ENCODE data around the gene CTDP1.
A peak's percentile ranks its signal among the peaks of the same experiment; 100 is the strongest.

The CTDP1 gene

GRCh38 chr18:79702906-79703305 lies 23.3 kb downstream of the CTDP1 start:
- no peak for DNase-seq (ENCODE audit: low read depth)

GRCh38 chr18:79704631-79705030 lies 25.0 kb downstream of the CTDP1 start:
- no peak for DNase-seq (ENCODE audit: low read depth)

- no peak for DNase-seq (ENCODE audit: low read depth)
These were observed 25.7 kb downstream of the CTDP1 start for GRCh38 chr18:79705272-79705671.

- DNase-seq (ENCODE audit: low read depth), result no peak
These were observed 26.4 kb downstream of the CTDP1 start for GRCh38 chr18:79706006-79706405.

- no peak for DNase-seq (ENCODE audit: low read depth)
These were observed 27.1 kb downstream of the CTDP1 start for GRCh38 chr18:79706658-79707057.

- DNase-seq (ENCODE audit: low read depth), result no peak
These were observed 27.6 kb downstream of the CTDP1 start for GRCh38 chr18:79707239-79707638.

- DNase-seq (ENCODE audit: low read depth), result no peak
These were observed 28.1 kb downstream of the CTDP1 start for GRCh38 chr18:79707671-79708070.

GRCh38 chr18:79708412-79708811 lies 28.8 kb downstream of the CTDP1 start:
- no peak for DNase-seq (ENCODE audit: low read depth)

GRCh38 chr18:79712206-79712857 lies 32.7 kb downstream of the CTDP1 start:
- no peak for DNase-seq (ENCODE audit: low read depth)

GRCh38 chr18:79713341-79713740 lies 33.7 kb downstream of the CTDP1 start:
- DNase-seq (ENCODE audit: low read depth), result no peak

- DNase-seq (ENCODE audit: low read depth), result no peak
These were observed 35.1 kb downstream of the CTDP1 start for GRCh38 chr18:79714531-79715240.

GRCh38 chr18:79715280-79715679 lies 35.7 kb downstream of the CTDP1 start:
- DNase-seq (ENCODE audit: low read depth), result no peak

GRCh38 chr18:79717059-79717458 lies 37.5 kb downstream of the CTDP1 start:
- no peak for DNase-seq (ENCODE audit: low read depth)

- no peak for DNase-seq (ENCODE audit: low read depth)
These were observed 38.0 kb downstream of the CTDP1 start for GRCh38 chr18:79717555-79718074.

- DNase-seq (ENCODE audit: low read depth), result no peak
These were observed 38.5 kb downstream of the CTDP1 start for GRCh38 chr18:79718126-79718525.

GRCh38 chr18:79718878-79719477 lies 39.4 kb downstream of the CTDP1 start:
- DNase-seq (ENCODE audit: low read depth), result no peak

GRCh38 chr18:79719478-79720358 lies 40.1 kb downstream of the CTDP1 start:
- peak; percentile 5 for DNase-seq (ENCODE audit: low read depth)

GRCh38 chr18:79720359-79720733 lies 40.7 kb downstream of the CTDP1 start:
- DNase-seq (ENCODE audit: low read depth), result no peak

GRCh38 chr18:79723036-79723435 lies 43.4 kb downstream of the CTDP1 start:
- DNase-seq (ENCODE audit: low read depth), result no peak

- DNase-seq (ENCODE audit: low read depth), result no peak
These were observed 44.0 kb downstream of the CTDP1 start for GRCh38 chr18:79723628-79724027.

GRCh38 chr18:79724299-79725080 lies 44.9 kb downstream of the CTDP1 start:
- no peak for DNase-seq (ENCODE audit: low read depth)

Measured in EH (cell line).